GM19023 (cell line): ENCODE results near the gene SPDYE2.
"Not testable (repeated sequence)": the region's sequence is repeated elsewhere in the genome, so short reads cannot be mapped to it uniquely, and the experiment has no call there.

Experiments
- ATAC-seq: cut with Tn5 transposase; IDR thresholded peaks from one replicate; pipeline ENCODE4 v1.9.1; 2021; ENCODE audit warnings: mild to moderate bottlenecking, moderate library complexity; ENCODE audit not compliant: unreplicated experiment

SPDYE2 gene

GRCh38 chr7:102540604-102541003 is 10.4 kb upstream of the SPDYE2 start:
- not testable (repeated sequence) for ATAC-seq

DNA sequence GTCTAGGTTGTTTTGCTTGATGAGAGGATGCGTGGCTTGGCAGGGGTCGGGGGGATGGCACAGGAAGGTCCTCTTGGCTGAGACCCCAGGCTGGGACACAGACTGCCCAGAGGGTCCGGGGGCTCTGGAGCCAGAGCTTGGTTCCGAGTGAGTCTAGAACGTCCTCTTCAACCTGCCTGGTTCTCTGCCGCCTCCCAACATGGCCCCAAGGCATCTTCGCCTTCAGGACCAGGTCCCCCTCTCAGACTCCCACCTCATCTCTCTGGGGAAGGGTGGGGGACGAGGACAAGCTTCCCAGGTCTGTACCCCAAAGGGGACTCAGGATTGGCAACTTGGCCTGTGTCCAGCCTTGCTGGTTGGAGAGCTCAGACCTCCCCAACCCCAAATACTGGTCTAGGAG is 8.9 kb upstream of the SPDYE2 start:
- ATAC-seq, result not testable (repeated sequence)

DNA sequence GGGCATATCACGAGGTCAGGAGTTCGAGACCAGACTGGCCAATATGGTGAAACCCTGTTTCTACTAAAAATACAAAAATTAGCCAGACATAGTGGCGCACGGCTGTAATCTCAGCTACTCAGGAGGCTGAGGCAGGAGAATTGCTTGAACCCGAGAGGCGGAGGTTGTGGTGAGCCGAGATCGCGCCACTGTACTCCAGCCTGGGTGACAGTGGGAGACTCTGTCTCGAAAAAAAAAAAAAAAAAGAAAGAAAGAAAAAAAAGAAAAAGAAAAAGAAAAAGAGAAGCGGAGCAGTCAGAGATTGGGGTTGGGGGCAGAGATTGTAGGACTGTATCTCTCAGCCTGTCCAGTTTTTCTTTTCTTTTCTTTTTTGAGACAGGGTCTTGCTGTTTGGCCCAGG is 8.3 kb upstream of the SPDYE2 start:
- not testable (repeated sequence) for ATAC-seq

GRCh38 chr7:102543596-102543995 is 7.4 kb upstream of the SPDYE2 start, which contains the start of gene UPK3BL2:
TSS of gene UPK3BL2 (minus strand) at chr7:102543696. CDS start at chr7:102543636, 60 bp downstream.
- not testable (repeated sequence) for ATAC-seq

DNA sequence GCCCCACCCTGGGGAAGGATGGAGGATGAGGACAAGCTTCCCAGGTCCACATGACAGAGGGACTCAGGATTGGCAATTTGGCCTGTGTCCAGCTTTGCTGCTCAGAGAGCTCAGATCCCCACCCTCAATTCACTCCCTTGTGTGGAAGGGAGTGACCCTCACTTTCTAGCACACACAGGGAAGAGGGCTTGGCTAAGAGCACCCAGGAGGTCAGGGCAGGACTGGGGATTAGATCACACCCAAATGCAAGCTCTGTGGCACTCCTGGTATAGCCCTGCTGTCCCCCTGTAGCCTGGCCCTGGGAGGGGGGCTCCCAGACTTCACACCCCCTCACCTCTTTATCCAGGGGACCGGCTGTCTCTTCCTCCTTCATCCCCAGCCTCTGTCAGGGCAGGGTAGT is 6.7 kb upstream of the SPDYE2 start:
- ATAC-seq, result not testable (repeated sequence)

DNA sequence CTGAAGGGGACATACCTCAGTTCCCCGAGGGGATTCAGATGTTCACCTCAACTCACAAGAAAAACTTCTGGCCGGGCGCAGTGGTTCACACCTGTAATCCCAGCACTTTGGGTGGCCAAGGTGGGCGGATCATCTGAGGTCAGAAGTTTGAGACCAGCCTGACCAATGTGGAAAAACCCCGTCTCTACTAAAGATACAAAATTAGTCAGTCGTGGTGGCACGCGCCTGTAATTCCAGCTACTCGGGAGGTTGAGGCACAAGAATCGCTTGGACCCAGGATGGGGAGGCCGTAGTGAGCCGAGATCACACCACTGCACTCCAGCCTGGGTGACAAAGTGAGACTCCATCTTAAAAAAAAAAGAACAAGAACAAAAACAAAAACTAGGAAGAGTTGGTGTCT is 5.7 kb upstream of the SPDYE2 start:
- not testable (repeated sequence) for ATAC-seq

DNA sequence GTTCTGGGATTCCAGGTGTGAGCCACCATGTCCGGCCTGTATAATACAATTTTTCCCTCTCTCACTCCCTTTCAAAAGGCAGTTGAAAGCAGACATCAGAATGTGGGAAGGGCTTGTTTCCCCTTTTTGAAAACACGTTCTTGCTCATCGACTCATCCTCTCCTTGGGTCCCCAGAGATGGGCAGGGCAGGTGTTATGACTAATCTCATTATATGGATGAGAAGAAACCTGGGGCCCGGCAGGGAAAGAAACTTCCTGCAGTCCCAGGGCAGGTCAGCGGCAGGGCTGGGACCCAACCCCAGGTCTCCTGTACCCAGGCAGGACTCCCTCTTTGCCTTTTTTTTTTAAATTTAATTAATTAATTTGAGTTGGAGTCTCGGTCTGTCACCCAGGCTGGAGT is 4.7 kb upstream of the SPDYE2 start:
- peak; percentile 67 for ATAC-seq

- not testable (repeated sequence) for ATAC-seq
Observed at GRCh38 chr7:102568620-102569019, 17.6 kb downstream of the SPDYE2 start.

- peak; percentile 90 for ATAC-seq
Observed at GRCh38 chr7:102572261-102573239, 21.5 kb downstream of the SPDYE2 start, which contains the start of gene POLR2J3. TSS of gene POLR2J3 (minus strand) at chr7:102572583. CDS start at chr7:102572521, 62 bp downstream.

- ATAC-seq, result not testable (repeated sequence)
Observed at GRCh38 chr7:102574607-102575006, 23.6 kb downstream of the SPDYE2 start.

GRCh38 chr7:102576363-102576762 is 25.3 kb downstream of the SPDYE2 start:
- ATAC-seq, result not testable (repeated sequence)

GRCh38 chr7:102577315-102578240 is 26.6 kb downstream of the SPDYE2 start:
- ATAC-seq, result not testable (repeated sequence)

GRCh38 chr7:102578486-102578885 is 27.5 kb downstream of the SPDYE2 start:
- not testable (repeated sequence) for ATAC-seq

DNA sequence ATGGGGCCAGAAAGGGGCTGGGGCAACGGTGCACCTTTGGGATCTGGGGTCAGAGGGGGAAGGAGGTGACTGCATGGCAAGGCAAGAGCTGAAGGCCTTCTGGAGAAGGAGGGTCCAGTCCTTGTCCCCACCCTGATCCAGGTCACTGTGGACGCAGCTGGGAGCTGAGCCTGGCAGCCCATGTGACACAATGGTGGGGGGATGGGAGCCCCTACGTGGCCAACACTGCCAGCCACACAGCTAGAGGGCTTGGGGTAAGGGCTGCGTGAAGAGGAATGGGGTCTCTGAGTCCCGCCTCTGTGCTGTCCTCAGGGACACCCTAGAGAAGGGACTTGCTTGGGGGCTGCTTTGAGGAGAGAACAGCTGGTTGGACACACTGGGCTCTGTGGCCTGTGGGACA is 30.7 kb downstream of the SPDYE2 start:
- not testable (repeated sequence) for ATAC-seq

DNA sequence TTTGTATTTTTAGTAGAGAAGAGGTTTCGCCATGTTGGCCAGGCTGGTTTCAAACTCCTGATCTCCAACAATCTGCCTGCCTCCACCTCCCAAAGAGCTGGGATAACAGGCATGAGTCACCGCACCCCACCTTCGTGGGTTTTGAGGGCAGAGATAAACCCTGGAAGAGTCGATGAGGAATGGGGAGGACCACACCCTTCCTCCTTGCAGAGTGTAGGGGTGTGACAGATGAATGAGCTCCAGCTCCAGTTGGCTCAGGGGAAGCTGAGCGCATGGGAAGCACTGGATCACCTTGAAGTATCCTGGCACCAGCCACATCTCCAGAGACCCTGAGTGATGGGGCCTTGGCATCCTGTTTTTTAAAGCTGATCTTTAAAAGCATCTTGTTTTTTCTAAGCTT is 32.5 kb downstream of the SPDYE2 start:
- not testable (repeated sequence) for ATAC-seq

GRCh38 chr7:102589857-102590256 is 38.8 kb downstream of the SPDYE2 start:
- ATAC-seq, result peak; percentile 46

DNA sequence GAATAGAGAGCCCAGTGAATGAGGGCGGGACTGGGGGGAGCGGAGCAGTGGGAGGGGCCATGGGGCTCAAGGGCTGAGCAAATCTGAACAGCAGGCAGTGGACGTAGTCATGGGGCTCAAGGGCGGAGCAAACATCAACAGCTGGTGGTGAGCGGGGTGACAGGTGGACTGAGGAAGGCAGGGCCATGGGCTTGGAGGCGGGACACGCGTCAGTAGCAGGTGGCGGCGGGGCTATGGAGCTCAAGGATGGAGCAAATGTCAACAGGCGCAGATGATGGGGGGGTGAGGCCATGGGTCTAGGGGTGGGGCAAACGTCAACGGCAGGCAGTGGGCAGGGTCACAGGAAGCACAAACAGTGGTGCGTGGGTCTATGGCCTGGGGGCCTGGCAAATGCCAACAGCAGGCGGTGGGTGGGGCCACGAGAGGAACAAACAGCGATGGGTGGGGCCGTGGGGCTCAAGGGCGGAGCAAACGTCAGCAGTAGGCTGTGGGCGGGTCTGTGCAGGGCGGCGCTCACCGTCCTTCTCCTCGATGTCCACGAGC is 41.5 kb downstream of the SPDYE2 start:
- ATAC-seq, result peak; percentile 41

DNA sequence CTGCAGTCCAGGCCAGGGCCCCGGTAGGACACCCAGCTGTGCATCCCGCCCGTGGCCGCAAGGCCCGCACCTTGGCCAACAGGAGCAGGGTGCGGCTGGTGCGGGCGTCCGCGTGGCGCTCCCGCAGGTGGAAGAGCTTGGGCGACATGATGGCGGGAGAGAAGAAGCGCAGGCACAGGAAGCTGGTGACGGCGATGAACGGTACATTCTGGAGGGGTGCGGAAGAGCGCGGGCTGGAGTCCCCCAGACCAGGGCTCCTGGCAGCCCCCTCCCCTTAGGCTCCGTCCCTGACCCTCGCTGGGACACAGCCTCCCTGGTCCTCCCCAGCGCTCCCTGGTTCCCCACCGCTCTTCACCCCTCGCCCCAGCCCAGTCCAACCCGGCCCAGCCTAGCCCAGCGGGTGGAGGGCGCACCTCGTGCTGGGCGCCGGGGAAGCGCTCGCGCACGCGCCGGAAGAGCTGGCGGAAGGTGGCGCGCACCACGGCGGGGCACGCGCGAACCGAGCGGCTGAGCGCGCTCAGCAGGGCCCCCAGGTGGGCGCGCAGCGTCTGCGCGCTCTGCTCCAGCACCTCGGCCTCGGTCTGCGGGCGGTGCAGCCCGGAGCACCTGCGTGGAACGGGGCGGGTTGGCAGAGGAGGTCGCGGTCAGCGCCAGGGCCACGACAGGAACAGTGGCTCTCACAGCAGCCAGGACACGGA is 42.8 kb downstream of the SPDYE2 start:
- ATAC-seq, result peak; percentile 57

DNA sequence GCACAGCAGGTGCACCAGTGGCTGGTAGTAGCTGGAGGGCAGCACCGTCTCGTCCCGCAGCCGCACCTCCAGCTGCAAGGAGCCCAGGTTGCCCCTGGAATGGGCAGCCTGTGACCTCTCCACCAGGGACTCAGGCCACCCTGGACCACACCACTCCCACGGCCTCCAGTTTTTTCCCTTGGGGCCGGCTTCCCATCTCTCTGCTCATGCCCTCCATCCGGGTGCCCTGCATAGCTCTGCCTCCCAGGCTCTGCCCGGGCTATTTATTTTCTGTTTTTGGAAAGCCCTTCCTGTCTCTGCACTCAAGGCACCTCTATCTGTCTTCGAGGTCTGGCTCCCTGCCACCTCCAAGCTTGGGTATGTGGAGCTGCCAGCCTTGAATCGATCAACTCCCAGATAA is 45.0 kb downstream of the SPDYE2 start:
- ATAC-seq, result not testable (repeated sequence)

- ATAC-seq, result not testable (repeated sequence)
Observed at GRCh38 chr7:102599699-102600098, 48.7 kb downstream of the SPDYE2 start.
